ENCODE measurements around the gene UQCRQ. TPM values are rescaled to one million over a fixed set of nuclear protein-coding genes. Genes with fewer than 3 reads are reported as not detected.

UQCRQ gene
- total RNA-seq, 4 donors from 2014 or later = 106 to 169 (median 128) TPM

GRCh38 chr5:132825033-132825833 lies 41.2 kb upstream of the UQCRQ start:
- Histone ChIP-seq H3K27me3 (peaks cover 12% of the 10 kb centered on the region), H3K9me3 (no peaks in the 10 kb centered on the region), H3K4me1 (peaks cover 0 to 42% (median 9%) of the 10 kb centered on the region in 3 donors), H3K27ac (no peak overlapping the region), H3K36me3 (peaks cover 0 to 23% of the 10 kb centered on the region in 2 donors), H3K4me3 (peak overlapping the region in 1 of 2 donors; percentile 28)
- WGBS, 2 donors (ENCODE audit: low coverage in 1 of 2) = 94% methylated on average over 9 of the region's 71 CpGs; no CpG with 5 or more reads in 1 of the 2 donors
- ATAC-seq = no peak
- no peak for TF ChIP-seq POLR2AphosphoS5 (IDR thresholded peaks at IDR 0.05)
- TF ChIP-seq POLR2A (IDR thresholded peaks at IDR 0.05) = no peak
- TF ChIP-seq CTCF (IDR thresholded peaks at IDR 0.05) = no peak
- no peak for TF ChIP-seq EP300 (IDR thresholded peaks at IDR 0.05)

GRCh38 chr5:132825834-132826391 lies 40.5 kb upstream of the UQCRQ start:
- no peaks in the 10 kb centered on the region for H3K9me3 ChIP-seq
- WGBS, 2 donors (ENCODE audit: low coverage in 1 of 2) = 51 to 100% methylated on average over 1 to 18 of the region's 43 CpGs
- no peak for ATAC-seq
- H3K27me3 ChIP-seq = peaks cover 12% of the 10 kb centered on the region
- peaks cover 0 to 46% (median 11%) of the 10 kb centered on the region in 3 donors for H3K4me1 ChIP-seq
- peak overlapping the region in 1 of 2 donors; percentile 28 for H3K4me3 ChIP-seq
- H3K27ac ChIP-seq = no peak overlapping the region
- H3K36me3 ChIP-seq = peaks cover 0 to 23% of the 10 kb centered on the region in 2 donors
- TF ChIP-seq POLR2A (IDR thresholded peaks at IDR 0.05) (no peak), EP300 (IDR thresholded peaks at IDR 0.05) (no peak), POLR2AphosphoS5 (IDR thresholded peaks at IDR 0.05) (no peak), CTCF (IDR thresholded peaks at IDR 0.05) (no peak)

- Histone ChIP-seq H3K4me3 (no peak overlapping the region), H3K27me3 (peaks cover 12% of the 10 kb centered on the region), H3K27ac (peak overlapping the region in 1 of 4 donors; percentile 10), H3K4me1 (peaks cover 0 to 49% (median 12%) of the 10 kb centered on the region in 3 donors), H3K9me3 (no peaks in the 10 kb centered on the region), H3K36me3 (peaks cover 0 to 23% of the 10 kb centered on the region in 2 donors)
- 76 to 79% methylated on average over 3 to 5 of the region's 6 CpGs for WGBS, 2 donors (ENCODE audit: low coverage in 1 of 2)
- no peak for TF ChIP-seq EP300 (IDR thresholded peaks at IDR 0.05)
- TF ChIP-seq CTCF (IDR thresholded peaks at IDR 0.05) = no peak
- no peak for TF ChIP-seq POLR2A (IDR thresholded peaks at IDR 0.05)
- TF ChIP-seq POLR2AphosphoS5 (IDR thresholded peaks at IDR 0.05) = no peak
- ATAC-seq = no peak
Observed at GRCh38 chr5:132826424-132827082, 39.9 kb upstream of the UQCRQ start.

GRCh38 chr5:132827943-132828673 lies 38.3 kb upstream of the UQCRQ start:
- TF ChIP-seq CTCF (IDR thresholded peaks at IDR 0.05) (no peak), POLR2A (IDR thresholded peaks at IDR 0.05) (no peak), POLR2AphosphoS5 (IDR thresholded peaks at IDR 0.05) (no peak), EP300 (IDR thresholded peaks at IDR 0.05) (no peak)
- Histone ChIP-seq H3K4me3 (no peak overlapping the region), H3K9me3 (no peaks in the 10 kb centered on the region), H3K27me3 (peaks cover 12% of the 10 kb centered on the region), H3K36me3 (peaks cover 0 to 23% of the 10 kb centered on the region in 2 donors), H3K4me1 (peaks cover 0 to 43% (median 8%) of the 10 kb centered on the region in 3 donors), H3K27ac (no peak overlapping the region)
- 100% methylated on average over 1 to 2 of the region's 4 CpGs for WGBS, 2 donors (ENCODE audit: low coverage in 1 of 2)
- no peak for ATAC-seq

Measured in gastroesophageal sphincter (tissue), 4 donors.